HepG2 (cell line): ENCODE results near the gene PSMD9. TPM values are rescaled to one million over a fixed set of nuclear protein-coding genes. Genes with fewer than 3 reads are reported as not detected.
A peak's percentile ranks its signal among the peaks of the same experiment; 100 is the strongest.

Source experiments
- CEBPZ ChIP-seq: IDR thresholded peaks from 2 replicates; pipeline ENCODE4 v1.6.1; 2012; ENCODE audit warnings: low read length, improper control_type of control experiment
- ETS1 ChIP-seq: sonication (generic); formaldehyde crosslinking; IDR thresholded peaks from 2 replicates; pipeline ENCODE4 v1.4.0; 2020; ENCODE audit warnings: missing genetic modification reagents
- FOXK1 ChIP-seq: sonication (generic); formaldehyde crosslinking; IDR thresholded peaks from 2 replicates; pipeline ENCODE4 v1.4.0; 2020; ENCODE audit warnings: low read depth, missing genetic modification reagents, borderline replicate concordance
- JUN ChIP-seq: sonication (generic); formaldehyde crosslinking; IDR thresholded peaks from 2 replicates; pipeline ENCODE4 v1.4.0; 2020; ENCODE audit warnings: mild to moderate bottlenecking, missing genetic modification reagents
- KDM6A ChIP-seq: IDR thresholded peaks from 2 replicates; pipeline ENCODE4 v1.6.1; 2016; ENCODE audit warnings: low read depth
- SIN3B ChIP-seq: fragments of 150-350 bp; IDR thresholded peaks from 2 replicates; pipeline ENCODE4 v1.6.1; 2014; ENCODE audit warnings: low read length
- SMAD1 ChIP-seq: sonication (generic); formaldehyde crosslinking; IDR thresholded peaks from 2 replicates; pipeline ENCODE4 v1.4.0; 2020; ENCODE audit warnings: missing genetic modification reagents, low read depth, mild to moderate bottlenecking, borderline replicate concordance
- TRIM24 ChIP-seq: sonication (generic); formaldehyde crosslinking; IDR thresholded peaks from 2 replicates; pipeline ENCODE4 v1.8.0; 2022; ENCODE audit warnings: mild to moderate bottlenecking, missing genetic modification reagents
- USF2 ChIP-seq, 2 experiments: sonication (generic) in 1 of 2; formaldehyde crosslinking in 1 of 2; IDR thresholded peaks; 2 replicates each; pipeline versions ENCODE4 v1.5.1 to v1.6.1; 2011 to 2020; ENCODE audit warnings: borderline replicate concordance in 1 of 2, low read depth in 1 of 2, low read length in 1 of 2, mild to moderate bottlenecking in 1 of 2, missing genetic modification reagents in 1 of 2, moderate library complexity in 1 of 2
- ZBTB7A ChIP-seq: sonication (generic); formaldehyde crosslinking; IDR thresholded peaks from 2 replicates; pipeline ENCODE4 v1.8.0; 2022; ENCODE audit warnings: mild to moderate bottlenecking, missing genetic modification reagents
- ZNF124 ChIP-seq: sonication (generic); formaldehyde crosslinking; IDR thresholded peaks from 2 replicates; pipeline ENCODE4 v1.4.0; 2020; ENCODE audit warnings: missing genetic modification reagents
- ZNF264 ChIP-seq: sonication (generic); formaldehyde crosslinking; IDR thresholded peaks from 2 replicates; pipeline ENCODE4 v1.4.0; 2020; ENCODE audit warnings: missing genetic modification reagents
- ZNF33A ChIP-seq: sonication (generic); formaldehyde crosslinking; IDR thresholded peaks from 2 replicates; pipeline ENCODE4 v1.5.1; 2020; ENCODE audit warnings: missing genetic modification reagents, mild to moderate bottlenecking, moderate library complexity, borderline replicate concordance
- ZNF496 ChIP-seq: sonication (generic); formaldehyde crosslinking; IDR thresholded peaks from 2 replicates; pipeline ENCODE4 v1.8.1; 2023; ENCODE audit warnings: mild to moderate bottlenecking, moderate library complexity, missing genetic modification reagents; ENCODE audit not compliant: insufficient replicate concordance
- ZNF629 ChIP-seq: sonication (generic); formaldehyde crosslinking; conservative IDR thresholded peaks from 2 replicates; pipeline ENCODE4 v1.5.0; 2020; ENCODE audit warnings: missing genetic modification reagents
- ZNF788 ChIP-seq: sonication (generic); formaldehyde crosslinking; IDR thresholded peaks from 2 replicates; pipeline ENCODE4 v1.5.0; 2020; ENCODE audit warnings: mild to moderate bottlenecking, missing genetic modification reagents, borderline replicate concordance
- ZNF883 ChIP-seq: sonication (generic); formaldehyde crosslinking; IDR thresholded peaks from 2 replicates; pipeline ENCODE4 v1.5.1; 2020; ENCODE audit warnings: mild to moderate bottlenecking, missing genetic modification reagents; ENCODE audit errors: not compliant biosample characterization
- polyA plus RNA-seq, 8 experiments: library from polyadenylated mRNA; depleted of rRNA in 3 of 8; stranded (reverse) in 7 of 8; unstranded in 1 of 8; fragments of >200 nt; fragmentation: Illumina TruSeq in 4 of 8; extraction: Trizol in 4 of 8; gene quantifications; 2 replicates each; pipeline versions ENCODE4 v1.2.1 to v1.2.3, GENCODE V29; 2011 to 2016; ENCODE audit warnings: low read depth in 4 of 8, missing spikeins in 1 of 8, mixed read lengths in 1 of 8; ENCODE audit not compliant: insufficient read depth in 1 of 8
- total RNA-seq, 5 experiments: library from RNA; depleted of rRNA; stranded (reverse); fragments of >200 nt; fragmentation: Illumina TruSeq; extraction: Trizol; gene quantifications; 2 replicates each; pipeline ENCODE4 v1.2.3, GENCODE V29; 2016; ENCODE audit warnings: low read depth in 1 of 5
- TF ChIP-seq, protein P1 (sequence below): sonication (generic); formaldehyde crosslinking; IDR thresholded peaks from 2 replicates; pipeline ENCODE4 v1.8.1; 2023; ENCODE audit warnings: mild to moderate bottlenecking, missing genetic modification reagents
- TF ChIP-seq, protein P2 (sequence below): sonication (generic); formaldehyde crosslinking; IDR thresholded peaks from 2 replicates; pipeline ENCODE4 v1.5.1; 2020; ENCODE audit warnings: missing genetic modification reagents, mild to moderate bottlenecking, borderline replicate concordance

Gene PSMD9
- total and polyA plus RNA-seq, 2 of the 13 experiments (the other 11 are each of a cell fraction or from before 2014, with no cell fraction given) = 41.4 to 61.1 TPM

DNA sequence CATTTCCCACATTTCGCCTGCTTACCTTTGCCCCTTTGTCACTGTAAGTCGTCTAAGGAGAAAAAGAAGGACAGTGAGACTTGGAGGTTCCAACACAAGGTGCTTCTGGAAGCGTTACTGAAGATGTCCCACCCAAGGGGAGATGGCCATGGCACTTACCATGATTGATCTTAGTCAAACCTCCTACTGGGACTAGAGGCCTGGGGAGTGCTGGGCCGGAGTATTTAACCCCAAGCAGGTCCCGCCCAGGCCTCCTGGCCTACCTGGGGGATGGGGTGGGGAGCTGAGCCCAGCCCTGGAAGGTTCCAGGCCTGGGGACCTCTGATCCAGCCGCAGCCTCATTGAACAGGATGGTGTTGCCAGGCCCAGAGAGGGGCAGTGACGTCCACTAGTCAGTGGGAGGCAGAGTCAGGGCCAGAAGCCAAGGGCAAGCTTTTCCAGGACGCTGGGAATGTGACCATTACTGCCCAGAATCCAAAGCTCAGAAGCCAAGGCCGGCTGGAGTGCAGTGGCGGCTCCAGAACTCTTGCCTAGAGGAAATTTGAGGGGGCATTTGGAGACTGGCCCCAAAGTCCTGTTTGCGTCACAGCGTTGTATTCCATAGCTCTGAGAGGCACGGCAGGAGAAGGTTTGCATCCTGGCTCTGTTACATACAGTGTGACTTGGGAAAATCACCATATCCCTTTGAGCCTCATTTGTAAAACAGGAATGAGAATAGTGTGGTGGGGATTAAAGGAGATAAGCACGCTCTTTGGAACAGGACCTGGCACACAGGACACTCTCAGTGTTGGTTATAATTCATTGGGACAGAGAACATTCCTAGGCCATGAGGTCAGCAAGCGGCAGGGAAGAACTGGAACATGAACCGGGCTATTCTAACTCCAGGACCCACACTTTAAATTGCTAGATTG, 29.7 kb upstream of the PSMD9 start, which contains the start of gene HPD (continued):
- TF ChIP-seq, protein P1, sequence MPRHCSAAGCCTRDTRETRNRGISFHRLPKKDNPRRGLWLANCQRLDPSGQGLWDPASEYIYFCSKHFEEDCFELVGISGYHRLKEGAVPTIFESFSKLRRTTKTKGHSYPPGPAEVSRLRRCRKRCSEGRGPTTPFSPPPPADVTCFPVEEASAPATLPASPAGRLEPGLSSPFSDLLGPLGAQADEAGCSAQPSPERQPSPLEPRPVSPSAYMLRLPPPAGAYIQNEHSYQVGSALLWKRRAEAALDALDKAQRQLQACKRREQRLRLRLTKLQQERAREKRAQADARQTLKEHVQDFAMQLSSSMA = no peak
- no peak for TF ChIP-seq ZNF124 (CRISPR knock-in tag)
- TF ChIP-seq CEBPZ = no peak
- no peak for TF ChIP-seq ZNF264 (CRISPR knock-in tag)
- TF ChIP-seq ZNF629 (CRISPR knock-in tag) = peak; percentile 49
- peak; percentile 35; the same call in 1 of the 2 replicates for TF ChIP-seq SMAD1 (CRISPR knock-in tag)
- TF ChIP-seq, protein P2, sequence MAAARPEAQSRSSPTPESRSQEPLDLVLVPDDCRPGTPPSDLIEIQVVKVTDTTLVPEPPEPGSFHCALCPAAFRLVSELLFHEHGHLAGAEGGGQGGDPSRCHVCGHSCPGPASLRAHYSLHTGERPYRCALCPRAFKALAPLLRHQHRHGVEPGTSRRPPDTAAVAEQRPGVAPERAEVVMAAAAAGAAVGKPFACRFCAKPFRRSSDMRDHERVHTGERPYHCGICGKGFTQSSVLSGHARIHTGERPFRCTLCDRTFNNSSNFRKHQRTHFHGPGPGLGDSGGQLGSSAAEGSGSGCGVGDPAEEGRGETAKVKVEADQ (CRISPR knock-in tag) = peak; percentile 60; the same call in 1 of the 2 replicates
- peak; percentile 24; the same call in 1 of the 2 replicates for TF ChIP-seq KDM6A (CRISPR knock-in tag)
- TF ChIP-seq ZNF33A = peak; percentile 57; the same call in 1 of the 2 replicates
- TF ChIP-seq JUN (CRISPR knock-in tag) = peak; percentile 97
- TF ChIP-seq USF2 (IDR thresholded peaks at IDR 0.05; ENCODE audit: low read depth, low read length) = no peak
- no peak for TF ChIP-seq USF2 (CRISPR knock-in tag; IDR thresholded peaks at IDR 0.05; ENCODE audit: borderline replicate concordance)
- TF ChIP-seq ZNF883 (CRISPR knock-in tag) = peak; percentile 55
- peak; percentile 54; the same call in 1 of the 2 replicates for TF ChIP-seq ZNF788 (CRISPR knock-in tag)
- no peak for TF ChIP-seq ZNF496
- 0 out of 2 replicates have a peak, but pooled peaks have one; percentile 1 for TF ChIP-seq SIN3B
- no peak for TF ChIP-seq FOXK1 (CRISPR knock-in tag)
- no peak for TF ChIP-seq TRIM24 (CRISPR knock-in tag)
- 0 out of 2 replicates have a peak, but pooled peaks have one; percentile 23 for TF ChIP-seq ETS1 (CRISPR knock-in tag)
- no peak; the same call in 1 of the 2 replicates for TF ChIP-seq ZBTB7A (CRISPR knock-in tag)
